Measurements from ENCODE around the gene HPDL.

GRCh38 chr1:45354838-45355237 is 28.1 kb downstream of the HPDL start:
- TF ChIP-seq YY1 (IDR thresholded peaks at IDR 0.05; ENCODE audit: insufficient read depth, insufficient read length) (no peak), SUZ12 (IDR thresholded peaks at IDR 0.05; ENCODE audit: extremely low read depth, insufficient read depth, insufficient read length) (no peak)
